Measurements from ENCODE around the gene KLF13. TPM values are rescaled to one million over a fixed set of nuclear protein-coding genes. Genes with fewer than 3 reads are reported as not detected.

The KLF13 gene
- total RNA-seq, 3 donors from 2014 or later (not counting 1 experiment from before 2014, with no cell fraction given): 277 to 328 (median 300) TPM

GRCh38 chr15:31324806-31325594 is 1.6 kb upstream of the KLF13 start:
- Mint-ChIP-seq H3K4me1 (peaks cover 38 to 40% of the 10 kb centered on the region in 2 donors), H3K36me3 (no peaks in the 10 kb centered on the region), H3K27me3 (ENCODE audit: low read depth in 2 of 2) (no peaks in the 10 kb centered on the region), H3K4me3 (peak overlapping the region; percentile 87), H3K9me3 (no peaks in the 10 kb centered on the region), H3K27ac (peak overlapping the region; percentile 88 to 93)
- Histone ChIP-seq H3K27ac (ENCODE audit: low read length) (peak overlapping the region; percentile 88), H3K27me3 (ENCODE audit: control insufficient read depth, insufficient read depth, low read length) (no peaks in the 10 kb centered on the region), H3K4me3 (ENCODE audit: low read length) (peak overlapping the region; percentile 44), H3K36me3 (ENCODE audit: control insufficient read depth, insufficient read depth, low read length) (no peaks in the 10 kb centered on the region), H3K4me1 (ENCODE audit: control insufficient read depth, insufficient read depth, low read length) (peaks cover 26% of the 10 kb centered on the region), H3K9me3 (ENCODE audit: control insufficient read depth, insufficient read depth, low read length) (no peaks in the 10 kb centered on the region)
- 52% methylated on average over 23 of the region's 23 CpGs for WGBS (ENCODE audit: insufficient coverage)
- intact Hi-C loops (cut with micrococcal nuclease): loop anchor here (5.0 to 10.0 kb wide), 4 partner anchors 37 to 110 kb away; no protein-coding TSS in a partner anchor
- TF ChIP-seq CTCF (IDR thresholded peaks at IDR 0.05): no peak
- ATAC-seq: no peak
- DNase-seq: no peak

GRCh38 chr15:31325595-31326155 is 960 bp upstream of the KLF13 start:
- H3K27ac Mint-ChIP-seq: peak overlapping the region; percentile 88 to 93
- H3K4me1 Mint-ChIP-seq: peaks cover 45% of the 10 kb centered on the region in 2 donors
- Histone ChIP-seq H3K4me3 (ENCODE audit: low read length) (peak overlapping the region; percentile 44), H3K27ac (ENCODE audit: low read length) (peak overlapping the region; percentile 88), H3K36me3 (ENCODE audit: control insufficient read depth, insufficient read depth, low read length) (no peaks in the 10 kb centered on the region), H3K4me1 (ENCODE audit: control insufficient read depth, insufficient read depth, low read length) (peaks cover 32% of the 10 kb centered on the region), H3K9me3 (ENCODE audit: control insufficient read depth, insufficient read depth, low read length) (no peaks in the 10 kb centered on the region), H3K27me3 (ENCODE audit: control insufficient read depth, insufficient read depth, low read length) (no peaks in the 10 kb centered on the region)
- under 1% methylated on average over 58 of the region's 58 CpGs for WGBS (ENCODE audit: insufficient coverage)
- no peaks in the 10 kb centered on the region for H3K36me3 Mint-ChIP-seq
- DNase-seq: peak in 1 of 2 donors; percentile 76
- ATAC-seq: no peak
- peak overlapping the region; percentile 87 for H3K4me3 Mint-ChIP-seq
- no peak for TF ChIP-seq CTCF (IDR thresholded peaks at IDR 0.05)
- no peaks in the 10 kb centered on the region for H3K9me3 Mint-ChIP-seq
- intact Hi-C loops (cut with micrococcal nuclease): loop anchor here (5.0 to 10.0 kb wide), 4 partner anchors 37 to 111 kb away; no protein-coding TSS in a partner anchor
- H3K27me3 Mint-ChIP-seq (ENCODE audit: low read depth in 2 of 2): no peaks in the 10 kb centered on the region

- Histone ChIP-seq H3K27me3 (ENCODE audit: control insufficient read depth, insufficient read depth, low read length) (no peaks in the 10 kb centered on the region), H3K4me3 (ENCODE audit: low read length) (peak overlapping the region; percentile 60), H3K9me3 (ENCODE audit: control insufficient read depth, insufficient read depth, low read length) (no peaks in the 10 kb centered on the region), H3K4me1 (ENCODE audit: control insufficient read depth, insufficient read depth, low read length) (peaks cover 46% of the 10 kb centered on the region), H3K27ac (ENCODE audit: low read length) (peak overlapping the region; percentile 87), H3K36me3 (ENCODE audit: control insufficient read depth, insufficient read depth, low read length) (no peaks in the 10 kb centered on the region)
- TF ChIP-seq CTCF (IDR thresholded peaks at IDR 0.05): no peak
- Mint-ChIP-seq H3K9me3 (no peaks in the 10 kb centered on the region), H3K27ac (peak overlapping the region; percentile 88 to 93), H3K27me3 (ENCODE audit: low read depth in 2 of 2) (no peaks in the 10 kb centered on the region), H3K4me1 (peaks cover 59% of the 10 kb centered on the region in 2 donors), H3K36me3 (no peaks in the 10 kb centered on the region), H3K4me3 (peak overlapping the region; percentile 69)
- intact Hi-C loops (cut with micrococcal nuclease): loop anchor here (5.0 to 10.0 kb wide), 4 partner anchors 35 to 112 kb away; no protein-coding TSS in a partner anchor
- WGBS (ENCODE audit: insufficient coverage): under 1% methylated on average over 130 of the region's 130 CpGs
- ATAC-seq: peak; percentile 37 to 55 (median 43)
- DNase-seq: peak in 1 of 2 donors; percentile 91
Measured at GRCh38 chr15:31326875-31327668, 437 bp downstream of the KLF13 start.

All from natural killer cell (primary cell).